HG03432 (cell line): ENCODE results near the gene PRKAR1B.

ENCODE experiments used
- ATAC-seq: cut with Tn5 transposase; IDR thresholded peaks from one replicate; pipeline ENCODE4 v1.9.1; 2021; ENCODE audit warnings: mild to moderate bottlenecking, moderate library complexity; ENCODE audit not compliant: unreplicated experiment

PRKAR1B gene

GRCh38 chr7:727104-727805 is at the start of gene PRKAR1B:
PRKAR1B (minus strand) TSS chr7:727281; CDS start chr7:711505, 15,776 bp downstream.
- ATAC-seq, result peak; percentile 46

DNA sequence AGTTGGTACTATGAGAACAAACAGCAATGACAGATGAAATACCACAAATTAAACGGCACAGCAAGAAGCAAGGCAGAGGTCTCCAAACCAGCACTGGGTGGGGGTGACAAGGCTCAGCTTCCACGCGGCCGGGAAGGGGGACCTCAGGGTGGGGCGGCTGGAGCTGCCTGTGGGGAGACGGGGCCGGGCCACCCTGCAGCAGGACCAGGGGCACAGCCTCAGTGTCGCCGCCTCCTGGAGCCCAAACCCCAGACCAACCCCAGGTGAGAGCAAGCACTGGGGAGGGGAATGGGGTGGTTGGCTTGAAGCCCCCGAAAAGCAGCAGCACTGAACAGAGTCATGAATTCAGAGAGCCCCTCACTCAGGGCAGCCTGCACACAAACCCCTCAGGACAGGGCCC is 49.3 kb upstream of the PRKAR1B start:
- ATAC-seq, result no peak

DNA sequence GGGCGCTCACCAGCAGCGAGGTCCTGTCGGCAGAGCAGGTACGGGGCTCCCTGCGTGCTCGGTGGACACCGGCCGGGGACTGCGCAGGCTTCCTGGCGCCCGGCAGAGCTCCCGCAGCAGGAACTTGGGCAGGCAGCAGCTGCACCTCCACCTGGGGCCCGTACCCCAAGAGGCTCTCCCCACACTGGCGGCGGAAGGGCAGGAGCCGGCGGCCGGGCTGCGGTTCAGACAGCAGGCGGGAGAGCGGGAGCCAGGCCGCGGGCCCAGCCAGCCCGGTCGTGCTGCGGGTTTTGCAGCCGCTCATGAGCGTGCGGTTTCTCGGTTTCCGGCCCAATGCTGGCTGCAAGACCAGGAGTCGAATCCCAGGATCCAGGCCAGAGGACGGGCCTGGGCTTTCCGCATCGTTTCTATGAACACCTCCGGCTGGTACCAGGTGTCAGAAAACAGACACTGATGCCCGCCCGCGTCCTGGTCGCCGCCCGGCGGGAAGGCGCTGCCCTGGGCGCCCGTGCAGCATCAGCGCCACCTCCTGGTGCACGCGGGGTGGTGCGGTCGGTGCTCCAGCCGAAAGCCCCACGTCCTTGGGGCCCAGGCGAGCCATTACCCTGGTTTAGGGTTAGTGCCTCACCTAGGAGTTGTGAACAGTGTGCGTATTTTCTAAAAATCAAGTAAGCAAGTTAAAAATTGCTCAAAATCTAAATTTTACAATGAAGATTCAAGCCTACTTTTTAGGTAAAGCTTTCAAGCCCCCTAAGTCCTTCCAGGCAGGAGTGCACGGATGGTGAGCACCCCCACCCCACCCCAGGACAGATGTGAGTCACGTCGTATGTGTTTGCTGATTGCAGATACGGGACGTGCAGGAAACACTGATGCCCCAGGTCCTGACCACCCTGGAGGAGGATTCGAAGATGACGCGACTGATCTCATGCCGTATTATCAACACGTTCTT is 47.4 kb upstream of the PRKAR1B start:
- ATAC-seq, result peak; percentile 59

GRCh38 chr7:773622-773915 is 46.5 kb upstream of the PRKAR1B start:
- no peak for ATAC-seq

DNA sequence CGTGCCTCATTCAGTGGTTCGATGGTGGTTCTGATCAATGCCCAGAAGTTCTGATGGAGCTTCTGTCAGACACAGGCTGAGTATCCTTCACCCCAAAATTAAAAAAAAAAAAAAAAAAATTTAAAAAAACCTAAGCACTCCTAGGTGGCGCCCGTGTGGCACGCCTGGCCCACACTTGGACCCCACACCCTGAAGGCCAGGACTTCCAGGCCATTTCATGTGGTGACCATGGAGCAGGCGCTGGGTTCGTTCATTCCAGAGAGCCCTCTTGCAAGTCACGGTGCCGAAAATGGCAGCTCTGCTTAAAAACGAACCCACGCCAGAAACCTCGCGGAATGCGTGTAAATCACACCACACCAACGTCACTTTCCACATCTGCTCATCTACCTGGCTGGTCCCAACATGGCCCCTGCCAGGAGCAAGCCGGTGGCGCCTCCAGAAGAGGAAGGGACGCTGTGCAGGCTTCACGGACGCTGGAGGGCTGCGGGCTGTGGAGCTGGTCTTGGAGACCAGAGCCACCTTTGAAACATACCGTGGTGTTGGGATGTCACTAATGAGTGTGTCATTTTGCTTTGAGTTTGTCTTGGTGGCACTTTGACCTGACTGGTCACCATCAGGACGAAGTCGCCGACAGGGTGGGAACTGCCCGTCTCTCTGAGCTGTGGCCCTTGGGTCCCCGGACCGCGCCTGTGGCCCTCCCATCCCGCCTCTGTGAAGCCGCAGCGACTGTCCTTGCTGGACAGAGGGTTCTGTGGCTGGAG is 46.0 kb upstream of the PRKAR1B start:
- ATAC-seq, result no peak

DNA sequence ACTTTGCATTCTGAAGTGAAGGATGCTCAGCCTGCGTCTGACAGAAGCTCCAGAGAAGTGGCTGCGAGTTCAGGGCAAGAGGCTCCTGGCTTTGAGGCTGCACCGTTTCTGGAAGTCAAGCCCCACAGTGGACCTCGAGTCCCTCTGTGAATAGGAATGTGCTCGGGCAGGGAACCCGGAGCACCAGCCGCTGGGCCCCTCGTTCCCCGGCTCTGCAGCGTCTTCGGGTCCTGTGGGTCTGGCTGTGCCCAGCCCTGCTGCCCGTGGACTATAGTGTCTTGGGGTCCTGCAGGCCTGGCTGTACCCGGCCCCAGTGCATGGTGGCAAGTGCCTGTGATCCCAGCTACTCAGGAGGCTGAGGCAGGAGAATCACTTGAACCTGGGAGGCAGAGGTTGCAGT is 45.3 kb upstream of the PRKAR1B start:
- ATAC-seq, result no peak

- ATAC-seq, result no peak
Measured at GRCh38 chr7:772005-772294, 44.9 kb upstream of the PRKAR1B start.

GRCh38 chr7:771234-772004 is 44.3 kb upstream of the PRKAR1B start:
- no peak for ATAC-seq

DNA sequence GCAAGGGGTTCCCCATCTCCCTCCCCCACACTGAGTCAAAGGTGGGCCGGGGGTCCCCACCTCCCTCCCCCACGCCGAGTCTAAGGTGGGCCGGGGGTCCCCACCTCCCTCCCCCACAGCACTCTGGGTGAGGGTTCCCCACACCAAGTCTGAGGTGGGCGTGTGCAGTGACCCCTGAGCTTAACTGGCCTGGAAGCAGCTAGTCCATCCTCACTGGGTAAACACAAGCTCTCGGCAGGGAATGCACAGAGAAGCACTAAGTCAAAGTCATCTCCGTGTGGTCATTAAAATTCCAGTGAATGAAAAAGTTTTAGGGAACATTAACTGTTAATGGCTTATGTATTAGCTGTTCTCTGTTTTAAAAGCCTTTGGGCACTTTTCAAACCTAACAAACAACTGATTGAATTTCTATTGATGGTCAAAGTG is 43.7 kb upstream of the PRKAR1B start:
- no peak for ATAC-seq

GRCh38 chr7:770336-770735 is 43.3 kb upstream of the PRKAR1B start:
- no peak for ATAC-seq

GRCh38 chr7:768881-769504 is 41.9 kb upstream of the PRKAR1B start:
- ATAC-seq, result no peak

DNA sequence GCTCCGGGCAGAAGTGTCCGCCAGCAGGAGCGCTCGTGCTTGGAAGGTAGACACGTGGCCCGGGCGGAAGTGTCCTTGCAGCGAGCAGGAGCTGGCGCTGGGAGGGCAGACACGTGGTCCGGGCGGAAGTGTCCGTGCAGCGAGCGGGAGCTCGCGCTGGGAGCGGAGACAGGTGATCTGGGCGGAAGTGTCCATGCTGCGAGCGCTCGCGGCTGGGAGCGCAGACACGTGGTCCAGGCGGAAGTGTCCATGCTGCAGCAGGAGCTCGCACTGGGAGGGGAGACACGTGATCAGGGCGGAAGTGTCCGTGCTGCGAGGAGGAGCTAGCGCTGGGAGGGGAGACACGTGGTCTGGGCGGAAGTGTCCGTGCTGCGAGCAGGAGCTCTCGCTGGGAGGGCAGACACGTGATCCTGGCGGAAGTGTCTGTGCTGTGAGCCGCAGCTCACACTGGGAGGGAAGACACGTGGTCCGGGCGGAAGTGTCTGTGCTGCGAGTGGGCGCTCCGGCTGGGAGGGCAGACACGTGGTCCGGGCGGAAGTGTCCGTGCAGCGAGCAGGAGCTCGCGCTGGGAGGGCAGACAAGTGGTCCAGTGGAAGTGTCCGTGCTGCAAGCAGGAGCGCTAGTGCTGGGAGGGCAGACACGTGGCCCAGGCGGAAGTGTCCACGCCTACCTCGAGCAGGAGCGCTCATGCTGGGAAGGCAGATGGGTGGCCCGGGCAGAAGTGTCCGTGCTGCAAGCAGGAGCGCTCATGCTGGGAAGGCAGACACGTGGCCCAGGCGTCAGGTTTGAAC is 41.1 kb upstream of the PRKAR1B start:
- ATAC-seq, result no peak

DNA sequence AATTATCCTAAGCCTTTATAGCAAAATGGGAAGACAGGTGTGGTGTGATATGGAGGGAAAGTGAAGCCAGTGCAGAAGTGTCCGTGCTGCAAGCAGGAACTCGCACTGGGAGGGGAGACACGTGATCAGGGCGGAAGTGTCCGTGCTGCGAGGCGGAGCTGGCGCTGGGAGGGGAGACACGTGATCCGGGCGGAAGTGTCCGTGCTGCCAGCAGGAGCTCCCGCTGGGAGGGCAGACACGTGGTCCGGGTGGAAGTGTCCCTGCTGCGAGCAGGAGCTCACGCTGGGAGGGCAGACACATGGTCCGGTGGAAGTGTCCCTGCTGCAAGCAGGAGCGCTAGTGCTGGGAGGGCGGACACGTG is 40.5 kb upstream of the PRKAR1B start:
- ATAC-seq, result no peak

GRCh38 chr7:765383-765782 is 38.3 kb upstream of the PRKAR1B start:
- ATAC-seq, result no peak

GRCh38 chr7:763762-764161 is 36.7 kb upstream of the PRKAR1B start:
- no peak for ATAC-seq

GRCh38 chr7:762885-763284 is 35.8 kb upstream of the PRKAR1B start:
- ATAC-seq, result no peak

- no peak for ATAC-seq
Measured at GRCh38 chr7:761631-762030, 34.5 kb upstream of the PRKAR1B start.

DNA sequence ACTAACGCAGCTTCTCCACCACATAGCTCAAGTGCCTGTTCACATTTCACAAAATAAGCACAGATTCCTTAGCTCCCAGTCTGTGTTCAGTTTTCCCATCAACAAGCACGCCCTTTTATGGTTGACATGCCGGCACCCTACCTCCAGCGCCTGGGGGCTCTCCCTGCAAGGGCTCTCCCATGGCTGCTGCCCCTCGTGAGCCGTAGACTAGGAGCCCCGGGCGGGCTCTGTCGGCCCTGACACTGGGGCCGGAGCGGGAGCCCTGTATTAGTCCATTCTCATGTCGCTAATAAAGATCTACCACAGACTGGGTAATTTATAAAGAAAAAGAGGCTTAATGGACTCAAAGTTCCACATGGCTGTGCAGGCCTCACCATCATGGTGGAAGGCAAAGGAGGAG is 34.0 kb upstream of the PRKAR1B start:
- ATAC-seq, result no peak

GRCh38 chr7:760006-760405 is 32.9 kb upstream of the PRKAR1B start:
- no peak for ATAC-seq

- no peak for ATAC-seq
Measured at GRCh38 chr7:759569-759968, 32.5 kb upstream of the PRKAR1B start.
